Mesothelial cell of epicardium (in vitro differentiated cells): Measurements from ENCODE around the gene ZNF526. TPM values are rescaled to one million over a fixed set of nuclear protein-coding genes. Genes with fewer than 3 reads are reported as not detected.

ENCODE experiments used
- DNase-seq, 2 experiments: peaks; one replicate each; pipeline ENCODE4 v3.0.0; 2021; ENCODE audit warnings: low spot score in 2 of 2; ENCODE audit not compliant: unreplicated experiment in 2 of 2
- H3K27ac Mint-ChIP-seq: 2 replicates; pipeline ENCODE4 v1.8.0; 2021; ENCODE audit warnings: mixed read lengths
- H3K27me3 Mint-ChIP-seq: 2 replicates; pipeline ENCODE4 v1.8.0; 2021; ENCODE audit warnings: low read depth, mixed read lengths
- H3K36me3 Mint-ChIP-seq: 2 replicates; pipeline ENCODE4 v1.8.0; 2021; ENCODE audit warnings: mixed read lengths
- H3K4me1 Mint-ChIP-seq: 2 replicates; pipeline ENCODE4 v1.8.0; 2021; ENCODE audit warnings: mixed read lengths
- H3K4me3 Mint-ChIP-seq: 2 replicates; pipeline ENCODE4 v1.8.0; 2021; ENCODE audit warnings: mild to moderate bottlenecking, moderate library complexity, mixed read lengths
- H3K9me3 Mint-ChIP-seq: 2 replicates; pipeline ENCODE4 v1.8.0; 2021; ENCODE audit warnings: mixed read lengths
- CTCF ChIP-seq: fragments of 200-600 bp; sonication (generic); IDR thresholded peaks from one replicate; pipeline ENCODE4 v1.5.0; 2021; ENCODE audit warnings: antibody characterized with exemption; ENCODE audit not compliant: unreplicated experiment
- total RNA-seq: library from RNA; stranded (reverse); gene quantifications from 3 replicates; pipeline ENCODE4 v1.2.1, GENCODE V29; 2021

The ZNF526 gene
- total RNA-seq, 1 donor from 2014 or later, result 13.3 TPM

GRCh38 chr19:42191330-42191729, 28.8 kb upstream of the ZNF526 start:
- Mint-ChIP-seq H3K27ac (no peak overlapping the region), H3K27me3 (peaks cover 49% of the 10 kb centered on the region), H3K4me3 (no peak overlapping the region), H3K36me3 (no peaks in the 10 kb centered on the region), H3K9me3 (peaks cover 9% of the 10 kb centered on the region), H3K4me1 (no peaks in the 10 kb centered on the region)
- DNase-seq, result no peak
- no peak for TF ChIP-seq CTCF

DNA sequence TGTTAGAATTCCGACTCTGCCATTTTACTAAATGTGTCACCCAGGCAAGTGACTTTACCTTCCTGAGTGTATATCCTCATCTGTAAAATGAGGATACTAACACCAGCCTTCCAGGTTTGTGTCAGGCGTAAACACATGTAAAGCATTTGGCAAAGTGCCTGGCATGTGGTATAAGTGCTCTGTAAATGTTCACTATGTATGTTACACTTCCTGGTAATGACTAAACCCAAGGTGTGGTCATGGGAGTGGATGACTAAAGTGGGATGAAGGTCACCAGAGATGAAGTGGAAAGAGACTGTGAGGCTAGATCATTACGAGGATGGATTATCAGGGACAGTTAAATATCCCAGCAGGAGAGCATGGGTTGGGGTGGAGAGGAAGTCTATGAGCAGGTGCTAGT, 28.3 kb upstream of the ZNF526 start:
- Mint-ChIP-seq H3K36me3 (no peaks in the 10 kb centered on the region), H3K4me1 (no peaks in the 10 kb centered on the region), H3K27me3 (peaks cover 43% of the 10 kb centered on the region), H3K4me3 (no peak overlapping the region), H3K9me3 (peaks cover 9% of the 10 kb centered on the region), H3K27ac (no peak overlapping the region)
- no peak for TF ChIP-seq CTCF
- DNase-seq, result no peak

DNA sequence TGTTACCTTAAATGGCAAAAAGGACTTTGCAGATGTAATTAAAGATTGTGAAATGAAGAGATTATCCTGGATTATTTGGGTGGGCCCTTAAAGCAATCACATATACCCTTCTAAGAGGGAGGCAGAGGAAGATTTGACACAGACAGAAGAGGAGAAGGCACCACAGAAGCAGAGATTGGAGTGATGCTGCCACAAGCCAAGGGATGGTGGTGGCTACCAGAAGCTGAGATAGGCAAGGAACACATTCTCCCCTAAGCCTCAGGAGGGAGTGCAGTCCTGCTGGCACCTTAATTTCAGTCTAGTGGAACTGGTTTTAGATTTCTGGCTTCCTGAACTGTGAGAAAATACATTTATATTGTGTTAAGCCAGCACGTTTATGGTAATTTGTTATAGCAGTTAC, 26.8 kb upstream of the ZNF526 start:
- Mint-ChIP-seq H3K27ac (no peak overlapping the region), H3K27me3 (peaks cover 41% of the 10 kb centered on the region), H3K9me3 (peaks cover 9% of the 10 kb centered on the region), H3K4me1 (no peaks in the 10 kb centered on the region), H3K36me3 (peaks cover 5% of the 10 kb centered on the region), H3K4me3 (no peak overlapping the region)
- no peak for DNase-seq
- TF ChIP-seq CTCF, result no peak

DNA sequence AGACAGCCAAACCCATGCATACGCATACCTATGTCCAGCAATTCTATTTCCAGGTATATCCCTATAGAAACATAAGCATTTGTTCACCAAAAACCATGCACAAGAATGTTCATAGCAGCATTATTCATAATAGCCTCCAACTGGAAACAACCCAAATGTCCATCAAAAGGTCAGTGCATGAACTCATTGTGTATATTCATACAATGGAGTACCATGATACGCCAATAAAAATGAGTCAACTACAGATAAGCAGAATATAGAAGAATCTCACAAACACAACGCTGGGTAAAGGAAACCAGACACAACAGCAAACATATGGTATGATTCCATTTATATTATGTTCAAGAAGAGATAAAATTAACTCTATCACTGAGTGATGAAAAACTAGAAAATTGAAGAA, 26.4 kb upstream of the ZNF526 start:
- peaks cover 9% of the 10 kb centered on the region for H3K9me3 Mint-ChIP-seq
- no peak for TF ChIP-seq CTCF
- no peak overlapping the region for H3K27ac Mint-ChIP-seq
- H3K27me3 Mint-ChIP-seq, result peaks cover 41% of the 10 kb centered on the region
- no peaks in the 10 kb centered on the region for H3K4me1 Mint-ChIP-seq
- H3K36me3 Mint-ChIP-seq, result peaks cover 8% of the 10 kb centered on the region
- DNase-seq, result no peak
- no peak overlapping the region for H3K4me3 Mint-ChIP-seq

GRCh38 chr19:42196011-42197001, 23.8 kb upstream of the ZNF526 start:
- DNase-seq, result no peak
- no peak overlapping the region for H3K27ac Mint-ChIP-seq

More at GRCh38 chr19:42196011-42197001, 23.8 kb upstream of the ZNF526 start:
- Mint-ChIP-seq H3K4me1 (no peaks in the 10 kb centered on the region), H3K36me3 (peaks cover 23% of the 10 kb centered on the region), H3K4me3 (no peak overlapping the region), H3K9me3 (peaks cover 9% of the 10 kb centered on the region), H3K27me3 (peaks cover 27% of the 10 kb centered on the region)
- TF ChIP-seq CTCF, result no peak
